Activated T-helper 1 cell treated with anti-CD3 and anti-CD28 coated beads, Interleukin-12 subunit alpha, Interleukin-12 subunit beta, Interleukin-2, Interleukin-4 antibody, amounts not matched to agents 30 ng/mL and 10 ng/mL and 1 ng/mL, durations not matched to agents 14 hours and 24 hours and 36 hours (primary cell): ENCODE data around the gene RHOBTB1. TPM values are rescaled to one million over a fixed set of nuclear protein-coding genes. Genes with fewer than 3 reads are reported as not detected.

ENCODE experiments used
- DNase-seq: peaks from one replicate; pipeline ENCODE4 v3.0.0; 2021; ENCODE audit warnings: low spot score
- H3K27ac Mint-ChIP-seq: one replicate; pipeline ENCODE4 v1.8.0; 2021; ENCODE audit warnings: mild to moderate bottlenecking, mixed read lengths
- H3K27me3 Mint-ChIP-seq: one replicate; pipeline ENCODE4 v1.8.0; 2022; ENCODE audit warnings: mild to moderate bottlenecking, moderate library complexity, mixed read lengths; ENCODE audit not compliant: insufficient read depth
- H3K36me3 Mint-ChIP-seq: one replicate; pipeline ENCODE4 v1.8.0; 2021; ENCODE audit warnings: low read depth, mixed read lengths
- H3K4me1 Mint-ChIP-seq: one replicate; pipeline ENCODE4 v1.8.0; 2021; ENCODE audit warnings: low read depth, mixed read lengths
- H3K4me3 Mint-ChIP-seq: one replicate; pipeline ENCODE4 v1.8.0; 2021; ENCODE audit warnings: mild to moderate bottlenecking, moderate library complexity, mixed read lengths
- H3K9me3 Mint-ChIP-seq: one replicate; pipeline ENCODE4 v1.8.0; 2021; ENCODE audit warnings: mixed read lengths
- intact Hi-C: fragments of 100-400 bp; cut with micrococcal nuclease; formaldehyde crosslinking; loops from one replicate; pipeline ENCODE4 v1.15.1; 2024
- total RNA-seq: library from RNA; stranded (reverse); gene quantifications from 2 replicates; pipeline ENCODE4 v1.2.3, GENCODE V29; 2022

The RHOBTB1 gene, protein sequence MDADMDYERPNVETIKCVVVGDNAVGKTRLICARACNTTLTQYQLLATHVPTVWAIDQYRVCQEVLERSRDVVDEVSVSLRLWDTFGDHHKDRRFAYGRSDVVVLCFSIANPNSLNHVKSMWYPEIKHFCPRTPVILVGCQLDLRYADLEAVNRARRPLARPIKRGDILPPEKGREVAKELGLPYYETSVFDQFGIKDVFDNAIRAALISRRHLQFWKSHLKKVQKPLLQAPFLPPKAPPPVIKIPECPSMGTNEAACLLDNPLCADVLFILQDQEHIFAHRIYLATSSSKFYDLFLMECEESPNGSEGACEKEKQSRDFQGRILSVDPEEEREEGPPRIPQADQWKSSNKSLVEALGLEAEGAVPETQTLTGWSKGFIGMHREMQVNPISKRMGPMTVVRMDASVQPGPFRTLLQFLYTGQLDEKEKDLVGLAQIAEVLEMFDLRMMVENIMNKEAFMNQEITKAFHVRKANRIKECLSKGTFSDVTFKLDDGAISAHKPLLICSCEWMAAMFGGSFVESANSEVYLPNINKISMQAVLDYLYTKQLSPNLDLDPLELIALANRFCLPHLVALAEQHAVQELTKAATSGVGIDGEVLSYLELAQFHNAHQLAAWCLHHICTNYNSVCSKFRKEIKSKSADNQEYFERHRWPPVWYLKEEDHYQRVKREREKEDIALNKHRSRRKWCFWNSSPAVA
- not detected in 2 replicates for total RNA-seq

DNA sequence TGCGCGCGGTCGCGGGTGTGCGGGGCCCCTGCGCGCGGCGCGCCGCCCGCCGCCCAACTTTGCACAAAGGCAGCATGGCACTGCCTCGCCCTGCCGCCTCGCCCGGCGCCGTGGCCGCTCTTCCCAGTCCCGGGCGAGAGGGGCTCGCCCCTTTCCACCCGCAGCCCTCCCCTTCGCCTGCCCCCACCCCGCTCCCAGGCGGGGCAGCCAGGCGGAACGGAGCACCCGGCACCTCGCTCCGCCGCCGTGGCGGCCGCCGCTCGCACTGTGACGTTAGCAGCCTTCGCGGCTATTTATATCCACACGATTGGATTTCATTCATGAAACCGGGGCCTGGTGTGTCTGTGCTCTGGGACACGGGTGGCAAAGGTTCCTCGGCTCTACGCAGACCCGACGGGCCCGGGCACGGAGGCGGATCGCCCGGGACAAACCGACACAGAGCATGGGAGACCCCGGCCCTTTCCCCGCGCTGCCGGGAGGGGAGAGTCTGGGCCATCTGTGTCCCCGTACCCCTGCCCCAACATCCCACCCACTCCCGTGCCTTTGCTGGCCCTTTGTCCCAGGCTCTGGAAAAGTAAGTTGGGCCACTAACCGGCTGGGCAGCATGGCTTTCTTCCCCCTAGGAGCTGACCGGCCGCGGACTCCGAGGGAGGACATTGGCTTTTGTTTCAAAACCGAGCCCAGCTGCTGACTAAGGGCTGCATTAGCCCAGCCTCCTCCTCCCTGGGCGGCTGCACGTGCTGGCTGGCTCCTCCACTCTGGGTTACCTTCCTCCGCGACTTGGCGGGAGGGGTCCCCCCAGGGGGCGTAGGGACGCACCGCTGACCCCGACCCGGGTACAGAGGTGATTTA, at the start of gene RHOBTB1:
Gene RHOBTB1 (minus strand): TSS at position 128 of the 852 bp plus-strand sequence. CDS start 32,643 bp downstream, outside the sequence.
- no peaks in the 10 kb centered on the region for H3K36me3 Mint-ChIP-seq
- H3K4me3 Mint-ChIP-seq, result peak within 1 kb of the TSS; percentile 74
- DNase-seq, result no peak
- H3K4me1 Mint-ChIP-seq, result peaks cover 9% of the 10 kb centered on the region
- intact Hi-C loops, result loop anchor here (5.0 to 10.0 kb wide), 2 partner anchors 343 to 941 kb away; no protein-coding TSS in a partner anchor
- no peaks in the 10 kb centered on the region for H3K9me3 Mint-ChIP-seq
- H3K27ac Mint-ChIP-seq, result peak within 1 kb of the TSS; percentile 77
- peaks cover 73% of the 10 kb centered on the region for H3K27me3 Mint-ChIP-seq

DNA sequence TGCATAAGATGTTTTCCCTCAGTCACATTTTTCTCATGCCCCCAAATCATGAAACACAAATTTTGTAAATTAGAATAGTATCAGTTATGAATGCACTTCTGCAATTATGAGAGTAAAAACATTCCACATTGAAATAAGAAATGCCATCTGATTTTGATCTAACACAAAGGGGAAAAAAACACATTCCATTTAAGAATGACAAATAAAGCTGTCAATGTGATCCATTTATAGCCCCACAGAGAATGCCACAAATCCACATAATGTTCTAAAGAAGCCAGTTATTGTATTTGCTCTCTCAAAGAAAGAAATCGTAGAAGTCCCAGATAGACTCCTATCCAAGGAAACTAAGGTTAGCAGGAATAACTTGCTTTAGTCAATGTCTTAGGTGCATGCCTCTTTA, 48.7 kb upstream of the RHOBTB1 start:
- H3K4me3 Mint-ChIP-seq, result no peak overlapping the region
- no peak for DNase-seq
- no peaks in the 10 kb centered on the region for H3K4me1 Mint-ChIP-seq
- no peaks in the 10 kb centered on the region for H3K9me3 Mint-ChIP-seq
- intact Hi-C loops, result no loop called here
- no peaks in the 10 kb centered on the region for H3K36me3 Mint-ChIP-seq
- no peaks in the 10 kb centered on the region for H3K27me3 Mint-ChIP-seq
- H3K27ac Mint-ChIP-seq, result no peak overlapping the region

DNA sequence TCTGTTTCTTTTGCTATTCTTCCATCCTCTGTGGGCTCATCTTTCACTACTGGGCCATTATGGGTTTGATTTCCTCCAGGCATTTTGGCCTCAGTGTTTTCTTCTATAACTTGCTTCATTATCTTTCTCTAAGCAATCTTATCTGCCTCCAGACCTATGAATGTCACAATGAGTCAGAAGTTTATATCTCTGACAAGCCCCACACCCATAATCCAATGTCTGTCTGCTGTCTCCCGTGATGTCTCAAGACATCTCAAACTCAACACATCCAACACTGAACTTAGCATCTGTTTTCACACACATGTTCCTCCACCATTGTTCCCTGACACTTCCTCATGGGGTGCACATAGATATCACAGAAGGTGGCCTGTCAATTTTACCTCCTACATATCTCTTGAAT, 46.7 kb upstream of the RHOBTB1 start:
- Mint-ChIP-seq H3K4me3 (no peak overlapping the region), H3K36me3 (no peaks in the 10 kb centered on the region), H3K9me3 (no peaks in the 10 kb centered on the region), H3K27me3 (no peaks in the 10 kb centered on the region), H3K4me1 (no peaks in the 10 kb centered on the region), H3K27ac (no peak overlapping the region)
- intact Hi-C loops, result no loop called here
- no peak for DNase-seq

DNA sequence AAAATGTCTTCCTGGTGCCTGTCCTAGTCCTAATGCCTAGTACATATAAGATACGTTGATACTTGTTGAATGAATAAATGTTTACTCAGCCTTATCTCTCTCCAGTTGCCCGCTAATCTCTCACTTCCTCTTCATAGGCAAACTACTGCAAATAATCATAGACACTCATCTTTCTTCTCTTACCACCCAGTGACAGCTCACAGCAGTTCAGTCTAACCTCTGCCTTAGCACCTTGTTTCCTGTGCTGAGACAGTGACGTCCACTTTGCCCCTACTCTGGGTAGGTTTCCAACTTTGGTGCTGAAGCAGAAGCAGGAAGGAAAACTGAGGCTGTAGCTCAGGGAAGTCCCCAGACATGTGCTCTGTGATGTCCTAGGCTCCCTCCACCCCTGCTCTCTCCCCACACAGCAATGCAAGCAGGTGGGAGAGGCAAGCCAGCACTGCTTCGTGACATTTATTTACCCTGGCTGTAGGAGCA, 45.5 kb upstream of the RHOBTB1 start:
- H3K4me3 Mint-ChIP-seq, result no peak overlapping the region
- H3K36me3 Mint-ChIP-seq, result no peaks in the 10 kb centered on the region
- no peak overlapping the region for H3K27ac Mint-ChIP-seq
- H3K9me3 Mint-ChIP-seq, result no peaks in the 10 kb centered on the region
- intact Hi-C loops, result no loop called here
- DNase-seq, result no peak
- H3K27me3 Mint-ChIP-seq, result no peaks in the 10 kb centered on the region
- no peaks in the 10 kb centered on the region for H3K4me1 Mint-ChIP-seq

DNA sequence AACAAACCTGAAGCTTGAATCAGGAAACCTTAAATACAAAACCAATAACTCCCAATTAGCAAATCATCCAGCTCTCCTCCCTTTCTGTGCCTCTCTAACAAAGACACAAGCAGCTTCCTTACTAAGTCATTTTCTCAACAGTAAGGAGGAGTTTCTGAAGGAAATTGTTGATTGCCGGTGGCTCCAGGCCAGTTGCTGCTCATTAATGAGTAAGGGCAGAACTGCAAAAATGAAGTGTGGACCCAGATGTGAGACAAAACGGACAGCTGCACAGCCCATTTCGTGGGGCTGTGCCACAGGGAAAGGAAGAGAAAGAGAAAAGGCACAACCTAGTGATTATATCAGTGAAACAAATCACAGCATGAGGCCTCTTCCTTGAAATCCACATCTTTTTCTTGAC, 42.8 kb upstream of the RHOBTB1 start:
- intact Hi-C loops, result no loop called here
- DNase-seq, result no peak
- Mint-ChIP-seq H3K9me3 (no peaks in the 10 kb centered on the region), H3K4me3 (no peak overlapping the region), H3K27me3 (no peaks in the 10 kb centered on the region), H3K36me3 (no peaks in the 10 kb centered on the region), H3K27ac (no peak overlapping the region), H3K4me1 (no peaks in the 10 kb centered on the region)

DNA sequence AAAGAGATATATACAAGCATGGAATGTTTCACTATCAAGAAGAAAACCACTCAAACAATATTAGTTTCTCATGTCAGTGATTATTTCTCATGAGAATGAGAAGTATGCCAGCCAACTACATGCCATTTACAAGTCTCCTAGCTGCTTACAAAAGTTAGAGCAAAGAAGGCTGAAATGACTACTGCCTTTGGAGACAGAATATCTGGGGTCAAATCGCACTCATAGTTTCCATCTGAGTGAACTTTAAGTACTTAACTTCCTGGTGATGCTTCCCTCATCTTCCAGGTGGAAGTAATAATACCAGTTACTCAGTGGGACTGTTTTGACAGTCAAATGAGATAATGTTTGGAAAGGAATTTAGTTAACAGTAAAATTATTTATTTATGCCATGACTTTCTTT, 42.0 kb upstream of the RHOBTB1 start:
- H3K4me1 Mint-ChIP-seq, result no peaks in the 10 kb centered on the region
- intact Hi-C loops, result no loop called here
- H3K9me3 Mint-ChIP-seq, result no peaks in the 10 kb centered on the region
- no peaks in the 10 kb centered on the region for H3K36me3 Mint-ChIP-seq
- no peak overlapping the region for H3K4me3 Mint-ChIP-seq
- no peaks in the 10 kb centered on the region for H3K27me3 Mint-ChIP-seq
- H3K27ac Mint-ChIP-seq, result no peak overlapping the region
- DNase-seq, result no peak

DNA sequence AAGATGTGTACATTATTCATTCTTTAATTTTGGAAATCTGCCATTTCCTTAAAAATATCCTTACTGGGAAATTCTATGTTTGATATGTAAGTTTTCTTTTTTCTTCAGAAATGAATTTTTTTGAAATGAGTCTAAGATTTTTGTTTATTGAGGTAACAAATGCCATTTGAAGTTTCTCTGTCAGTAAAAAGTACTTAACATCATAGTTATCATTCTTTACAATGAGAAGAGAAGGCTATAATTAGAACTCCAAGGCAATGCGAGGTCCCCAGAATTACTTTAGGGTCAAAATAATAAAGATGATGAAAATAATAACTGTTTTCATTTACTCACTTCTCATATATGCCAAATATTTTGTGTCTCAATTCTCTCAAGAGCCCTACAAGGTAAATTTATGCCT, 37.0 kb upstream of the RHOBTB1 start:
- H3K4me1 Mint-ChIP-seq, result no peaks in the 10 kb centered on the region
- H3K27ac Mint-ChIP-seq, result no peak overlapping the region
- no peak for DNase-seq

DNA sequence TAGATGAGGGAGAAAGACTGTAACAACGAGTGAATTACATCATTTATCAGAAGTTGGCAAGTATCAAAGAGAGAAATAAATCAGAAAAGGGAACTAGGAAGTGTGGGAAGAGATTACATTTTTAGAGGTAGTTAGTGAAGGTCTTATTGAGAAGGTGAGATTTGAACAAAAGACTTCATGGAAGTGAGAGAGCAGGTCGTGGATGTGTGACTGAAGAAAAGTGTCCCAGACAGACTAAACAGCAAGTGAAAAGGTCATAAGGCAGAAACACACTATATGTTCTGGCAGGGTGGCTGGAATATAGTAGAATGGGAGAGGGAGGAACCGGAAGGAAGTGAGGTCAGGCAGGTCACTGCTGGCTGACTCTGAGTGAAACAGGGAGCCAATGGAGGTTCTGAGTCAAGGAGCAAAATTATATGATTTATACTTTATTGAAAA, 35.7 kb upstream of the RHOBTB1 start:
- intact Hi-C loops, result no loop called here
- Mint-ChIP-seq H3K27ac (no peak overlapping the region), H3K4me1 (peaks cover 10% of the 10 kb centered on the region), H3K27me3 (peaks cover 4% of the 10 kb centered on the region), H3K36me3 (no peaks in the 10 kb centered on the region), H3K9me3 (no peaks in the 10 kb centered on the region), H3K4me3 (no peak overlapping the region)
- DNase-seq, result no peak

More for the DNA sequence above, 37.0 kb upstream of the RHOBTB1 start:
- intact Hi-C loops, result no loop called here
- Mint-ChIP-seq H3K4me3 (no peak overlapping the region), H3K27me3 (peaks cover 4% of the 10 kb centered on the region), H3K9me3 (no peaks in the 10 kb centered on the region), H3K36me3 (no peaks in the 10 kb centered on the region)

DNA sequence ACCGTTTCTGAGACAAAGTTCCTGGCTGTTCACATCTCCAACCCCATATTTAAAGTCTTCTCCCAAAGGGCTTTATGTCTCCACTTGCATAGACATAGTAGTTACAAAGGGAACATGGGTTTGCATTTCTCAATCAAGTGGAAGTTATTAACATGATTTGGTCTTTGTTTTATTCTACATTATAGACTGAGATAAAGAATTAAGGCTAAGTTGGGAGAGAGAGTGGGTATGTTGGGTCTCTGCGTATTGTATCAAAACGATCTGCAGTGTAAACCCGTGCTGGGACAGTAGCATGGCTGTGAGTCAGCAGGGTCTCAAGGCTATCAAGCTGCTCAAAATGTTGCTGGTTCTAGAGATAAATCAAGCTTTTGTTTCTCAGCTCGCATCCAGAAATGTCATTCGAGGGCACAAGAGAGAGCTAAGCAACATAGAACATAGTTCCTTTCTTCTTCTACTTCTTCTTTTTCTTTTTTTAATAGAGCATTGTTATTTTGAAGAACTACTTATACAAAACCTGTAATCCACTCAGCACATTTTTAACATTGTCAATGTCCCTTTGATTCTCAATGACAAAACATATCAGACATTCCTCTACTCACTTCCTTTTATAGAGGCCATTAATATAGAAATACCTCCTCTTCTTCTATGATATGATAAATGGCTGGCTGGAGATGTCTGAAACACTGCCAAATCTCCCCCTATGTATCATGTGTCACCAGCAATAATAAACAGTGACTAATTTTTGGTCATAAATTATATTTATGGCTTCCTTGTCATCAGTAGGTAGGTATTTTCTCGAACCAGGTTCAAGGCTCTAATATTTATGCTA, 34.5 kb upstream of the RHOBTB1 start:
- no peak for DNase-seq
- intact Hi-C loops, result no loop called here
- no peak overlapping the region for H3K4me3 Mint-ChIP-seq
- H3K27me3 Mint-ChIP-seq, result peaks cover 4% of the 10 kb centered on the region
- H3K36me3 Mint-ChIP-seq, result no peaks in the 10 kb centered on the region
- H3K27ac Mint-ChIP-seq, result no peak overlapping the region
- H3K4me1 Mint-ChIP-seq, result peaks cover 15% of the 10 kb centered on the region
- no peaks in the 10 kb centered on the region for H3K9me3 Mint-ChIP-seq

DNA sequence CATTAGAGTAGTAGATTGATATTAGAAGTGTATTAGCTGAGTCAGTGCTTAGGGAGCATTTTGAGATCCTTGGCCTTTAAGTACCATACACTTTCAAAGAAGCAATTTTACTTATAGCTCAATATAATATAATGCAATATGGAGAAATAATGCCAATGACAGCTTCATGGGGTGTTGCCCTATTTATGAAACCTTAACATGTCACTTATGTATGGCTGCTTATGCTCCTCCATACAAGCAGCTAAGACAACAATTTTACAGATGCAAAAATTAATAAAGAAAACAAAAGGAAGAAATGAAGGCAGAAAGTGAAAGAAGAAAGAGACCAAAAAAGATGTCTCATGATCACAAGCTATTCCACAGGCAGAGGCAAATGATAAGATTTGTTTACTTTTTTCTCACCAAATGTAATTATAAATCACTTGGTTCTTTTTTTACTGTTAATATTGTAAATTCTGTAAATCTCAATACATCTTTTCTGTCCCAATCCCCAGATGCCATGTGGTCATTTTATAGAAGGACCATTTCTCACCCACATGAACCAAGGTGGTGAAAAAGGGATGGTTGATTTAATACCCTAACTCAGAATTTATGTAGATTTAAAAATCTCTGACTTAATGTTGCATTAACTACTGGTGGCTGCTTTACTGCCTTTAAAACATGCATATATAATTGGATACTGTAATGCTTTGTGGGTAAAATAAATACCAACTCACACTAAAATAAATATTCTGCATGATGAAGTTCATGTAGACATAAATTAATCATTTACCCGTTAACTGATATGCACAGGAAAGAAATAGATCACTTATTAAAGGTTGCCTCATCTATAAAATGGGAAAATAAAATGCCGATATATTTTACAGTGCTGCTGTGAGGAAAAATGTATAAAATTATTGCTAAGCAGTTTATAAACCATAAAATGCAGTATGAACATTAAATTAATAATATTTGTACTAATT, 33.5 kb upstream of the RHOBTB1 start:
- intact Hi-C loops, result no loop called here
- no peak overlapping the region for H3K27ac Mint-ChIP-seq
- no peak for DNase-seq

DNA sequence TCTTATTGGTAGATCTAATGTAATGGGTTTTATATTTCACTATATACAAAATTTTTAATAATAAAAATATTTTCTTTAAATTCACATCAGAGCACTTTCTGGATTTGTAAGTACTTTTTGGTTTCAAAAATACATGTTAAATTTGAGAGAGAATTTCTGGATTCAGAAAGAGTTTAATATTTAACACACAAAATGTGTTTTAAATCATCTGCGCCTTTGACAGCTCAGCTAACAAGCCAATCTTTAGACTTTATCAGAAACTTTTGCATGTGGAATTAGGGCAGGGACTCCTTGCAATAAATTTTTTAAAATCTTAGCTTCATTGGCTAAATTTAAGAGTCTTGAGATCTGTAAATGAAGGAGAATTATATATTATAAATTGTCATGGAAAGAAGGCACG, 32.7 kb upstream of the RHOBTB1 start:
- H3K36me3 Mint-ChIP-seq, result no peaks in the 10 kb centered on the region
- H3K27ac Mint-ChIP-seq, result no peak overlapping the region
- intact Hi-C loops, result no loop called here
- peaks cover 15% of the 10 kb centered on the region for H3K4me1 Mint-ChIP-seq
- DNase-seq, result no peak
- H3K27me3 Mint-ChIP-seq, result peaks cover 4% of the 10 kb centered on the region
- peaks cover 3% of the 10 kb centered on the region for H3K9me3 Mint-ChIP-seq
- H3K4me3 Mint-ChIP-seq, result no peak overlapping the region

More for the DNA sequence above, 33.5 kb upstream of the RHOBTB1 start:
- H3K36me3 Mint-ChIP-seq, result no peaks in the 10 kb centered on the region
- H3K4me1 Mint-ChIP-seq, result peaks cover 15% of the 10 kb centered on the region
- no peaks in the 10 kb centered on the region for H3K9me3 Mint-ChIP-seq
- H3K4me3 Mint-ChIP-seq, result no peak overlapping the region
- peaks cover 4% of the 10 kb centered on the region for H3K27me3 Mint-ChIP-seq
